Large intestine (tissue), 3 donors: Measurements from ENCODE around the gene FANCE. TPM values are rescaled to one million over a fixed set of nuclear protein-coding genes. Genes with fewer than 3 reads are reported as not detected.

ENCODE experiments used
- DNase-seq, 2 donors: peaks; one replicate each; pipeline versions ENCODE4 v3.0.0 to v3.0.0-alpha.2; 2013
- H3K27ac ChIP-seq: one replicate; pipeline ENCODE4 v1.5.1; 2013; ENCODE audit warnings: low read length
- H3K27me3 ChIP-seq: 2 replicates; pipeline ENCODE4 v1.6.1; 2013; ENCODE audit warnings: low read length; ENCODE audit not compliant: control insufficient read depth, insufficient read depth
- H3K36me3 ChIP-seq: 2 replicates; pipeline ENCODE4 v1.6.1; 2013; ENCODE audit warnings: low read length; ENCODE audit not compliant: control insufficient read depth, insufficient read depth
- H3K4me1 ChIP-seq: one replicate; pipeline ENCODE4 v1.6.1; 2013; ENCODE audit warnings: low read length; ENCODE audit not compliant: control insufficient read depth, insufficient read depth
- H3K4me3 ChIP-seq: one replicate; pipeline ENCODE4 v1.5.1; 2013; ENCODE audit warnings: low read length
- H3K9me3 ChIP-seq: one replicate; pipeline ENCODE4 v1.6.1; 2013; ENCODE audit warnings: mild to moderate bottlenecking, low read depth, low read length, moderate library complexity; ENCODE audit not compliant: control insufficient read depth
- WGBS: methylation state at CpG from one replicate; pipeline ENCODE4 v1.1.5; 2013; ENCODE audit warnings: low lambda C conversion rate; ENCODE audit not compliant: insufficient coverage; 5-methylcytosine and 5-hydroxymethylcytosine counted together
- polyA plus RNA-seq: library from polyadenylated mRNA; unstranded; fragments of 120-200 nt; gene quantifications from one replicate; pipeline ENCODE4 v1.2.1, GENCODE V29; 2013

Gene FANCE
- polyA plus RNA-seq, 1 donor = 9.6 TPM

- Histone ChIP-seq H3K27ac (peak overlapping the region; percentile 60), H3K36me3 (peaks cover 3% of the 10 kb centered on the region), H3K4me3 (no peak overlapping the region), H3K9me3 (no peaks in the 10 kb centered on the region), H3K27me3 (no peaks in the 10 kb centered on the region), H3K4me1 (peaks cover 71% of the 10 kb centered on the region)
- WGBS = no CpG with 5 or more reads among the region's 7 CpGs
- DNase-seq = no peak
Observed at GRCh38 chr6:35492258-35492973, 40.3 kb downstream of the FANCE start.

GRCh38 chr6:35492974-35493284, 40.8 kb downstream of the FANCE start:
- no peak overlapping the region for H3K4me3 ChIP-seq
- peaks cover 2% of the 10 kb centered on the region for H3K27me3 ChIP-seq
- peak overlapping the region; percentile 60 for H3K27ac ChIP-seq

GRCh38 chr6:35493307-35493983, 41.3 kb downstream of the FANCE start:
- peaks cover 3% of the 10 kb centered on the region for H3K36me3 ChIP-seq
- H3K27ac ChIP-seq = peak overlapping the region; percentile 60
- H3K27me3 ChIP-seq = peaks cover 7% of the 10 kb centered on the region
- WGBS = no CpG with 5 or more reads among the region's 28 CpGs
- DNase-seq = no peak
- peaks cover 69% of the 10 kb centered on the region for H3K4me1 ChIP-seq
- H3K4me3 ChIP-seq = no peak overlapping the region
- peaks cover 5% of the 10 kb centered on the region for H3K9me3 ChIP-seq

More at GRCh38 chr6:35492974-35493284, 40.8 kb downstream of the FANCE start:
- WGBS = 73% methylated on average over 5 of the region's 7 CpGs
- Histone ChIP-seq H3K36me3 (peaks cover 3% of the 10 kb centered on the region), H3K9me3 (peaks cover 1% of the 10 kb centered on the region), H3K4me1 (peaks cover 71% of the 10 kb centered on the region)
- DNase-seq = no peak

- Histone ChIP-seq H3K36me3 (peaks cover 3% of the 10 kb centered on the region), H3K9me3 (peaks cover 5% of the 10 kb centered on the region), H3K27me3 (peaks cover 13% of the 10 kb centered on the region), H3K4me3 (no peak overlapping the region), H3K4me1 (peaks cover 70% of the 10 kb centered on the region), H3K27ac (no peak overlapping the region)
- no peak for DNase-seq
- WGBS = 57% methylated on average over 1 of the region's 4 CpGs
Observed at GRCh38 chr6:35494161-35494563, 42.0 kb downstream of the FANCE start.

GRCh38 chr6:35495258-35496035, 43.3 kb downstream of the FANCE start:
- H3K27ac ChIP-seq = peak overlapping the region; percentile 87
- peaks cover 5% of the 10 kb centered on the region for H3K9me3 ChIP-seq
- H3K4me1 ChIP-seq = peaks cover 60% of the 10 kb centered on the region
- no peak for DNase-seq
- H3K4me3 ChIP-seq = peak overlapping the region; percentile 82
- peaks cover 3% of the 10 kb centered on the region for H3K36me3 ChIP-seq
- WGBS = no CpG with 5 or more reads among the region's 9 CpGs
- peaks cover 13% of the 10 kb centered on the region for H3K27me3 ChIP-seq

- peak; percentile 55 to 85 for DNase-seq
- Histone ChIP-seq H3K36me3 (peaks cover 3% of the 10 kb centered on the region), H3K9me3 (peaks cover 5% of the 10 kb centered on the region), H3K27ac (peak overlapping the region; percentile 87), H3K4me1 (peaks cover 53% of the 10 kb centered on the region), H3K27me3 (peaks cover 13% of the 10 kb centered on the region), H3K4me3 (peak overlapping the region; percentile 82)
- WGBS = no CpG with 5 or more reads among the region's 63 CpGs
Observed at GRCh38 chr6:35496036-35496840, 44.1 kb downstream of the FANCE start.

GRCh38 chr6:35496841-35497570, 44.9 kb downstream of the FANCE start, which contains the start of gene TEAD3:
TEAD3 (minus strand) TSS chr6:35497079.
- peak; percentile 59 to 81 for DNase-seq
- Histone ChIP-seq H3K9me3 (peaks cover 5% of the 10 kb centered on the region), H3K27ac (peak within 1 kb of the TSS; percentile 87), H3K4me3 (peak within 1 kb of the TSS; percentile 82), H3K4me1 (peaks cover 45% of the 10 kb centered on the region), H3K27me3 (peaks cover 13% of the 10 kb centered on the region), H3K36me3 (peaks cover 3% of the 10 kb centered on the region)
- no CpG with 5 or more reads among the region's 98 CpGs for WGBS

GRCh38 chr6:35497571-35498421, 45.7 kb downstream of the FANCE start:
- H3K9me3 ChIP-seq = peaks cover 5% of the 10 kb centered on the region
- H3K27me3 ChIP-seq = peaks cover 14% of the 10 kb centered on the region
- peaks cover 37% of the 10 kb centered on the region for H3K4me1 ChIP-seq
- DNase-seq = peak; percentile 56 to 78
- peaks cover 3% of the 10 kb centered on the region for H3K36me3 ChIP-seq
- no CpG with 5 or more reads among the region's 77 CpGs for WGBS
- peak overlapping the region; percentile 74 for H3K27ac ChIP-seq
- peak overlapping the region; percentile 53 for H3K4me3 ChIP-seq
